ENCODE data around the gene LRMDA. TPM values are rescaled to one million over a fixed set of nuclear protein-coding genes. Genes with fewer than 3 reads are reported as not detected.

LRMDA gene
- total RNA-seq, 6 experiments from 2014 or later: 0.32 TPM; not detected in 5

DNA sequence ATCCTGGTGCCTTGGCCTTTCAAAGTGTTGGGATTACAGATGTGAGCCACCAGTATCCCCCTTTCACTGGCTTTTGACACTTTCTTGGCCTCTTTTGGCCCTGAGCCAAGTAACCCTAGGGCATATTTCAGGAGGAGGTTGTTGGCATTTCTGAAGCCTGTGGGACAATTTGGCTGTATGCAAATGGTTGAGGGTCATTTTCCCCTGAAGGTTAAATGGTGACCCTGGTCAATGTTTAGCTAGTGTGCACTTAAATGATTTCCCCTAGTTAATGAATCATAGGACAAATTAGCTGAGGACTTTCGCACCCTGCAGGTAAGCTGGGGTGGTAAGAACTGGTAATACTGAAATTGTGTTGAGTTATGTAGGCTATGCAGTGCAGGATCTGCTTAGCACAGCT lies 660.5 kb downstream of the LRMDA start:
- H3K9me3 Mint-ChIP-seq: no peaks in the 10 kb centered on the region; the same call in 1 of the 2 replicates
- TF ChIP-seq, protein P1, sequence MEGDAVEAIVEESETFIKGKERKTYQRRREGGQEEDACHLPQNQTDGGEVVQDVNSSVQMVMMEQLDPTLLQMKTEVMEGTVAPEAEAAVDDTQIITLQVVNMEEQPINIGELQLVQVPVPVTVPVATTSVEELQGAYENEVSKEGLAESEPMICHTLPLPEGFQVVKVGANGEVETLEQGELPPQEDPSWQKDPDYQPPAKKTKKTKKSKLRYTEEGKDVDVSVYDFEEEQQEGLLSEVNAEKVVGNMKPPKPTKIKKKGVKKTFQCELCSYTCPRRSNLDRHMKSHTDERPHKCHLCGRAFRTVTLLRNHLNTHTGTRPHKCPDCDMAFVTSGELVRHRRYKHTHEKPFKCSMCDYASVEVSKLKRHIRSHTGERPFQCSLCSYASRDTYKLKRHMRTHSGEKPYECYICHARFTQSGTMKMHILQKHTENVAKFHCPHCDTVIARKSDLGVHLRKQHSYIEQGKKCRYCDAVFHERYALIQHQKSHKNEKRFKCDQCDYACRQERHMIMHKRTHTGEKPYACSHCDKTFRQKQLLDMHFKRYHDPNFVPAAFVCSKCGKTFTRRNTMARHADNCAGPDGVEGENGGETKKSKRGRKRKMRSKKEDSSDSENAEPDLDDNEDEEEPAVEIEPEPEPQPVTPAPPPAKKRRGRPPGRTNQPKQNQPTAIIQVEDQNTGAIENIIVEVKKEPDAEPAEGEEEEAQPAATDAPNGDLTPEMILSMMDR (IDR thresholded peaks at IDR 0.05): no peak
- no peak for DNase-seq
- H3K27ac Mint-ChIP-seq: no peak overlapping the region
- no peaks in the 10 kb centered on the region for H3K36me3 Mint-ChIP-seq (ENCODE audit: low read depth)
- H3K4me3 Mint-ChIP-seq: no peak overlapping the region
- peaks cover 5% of the 10 kb centered on the region; the same call in 1 of the 2 replicates for H3K27me3 Mint-ChIP-seq (ENCODE audit: insufficient read depth)
- H3K4me1 Mint-ChIP-seq (ENCODE audit: low read depth): peaks cover 8% of the 10 kb centered on the region

DNA sequence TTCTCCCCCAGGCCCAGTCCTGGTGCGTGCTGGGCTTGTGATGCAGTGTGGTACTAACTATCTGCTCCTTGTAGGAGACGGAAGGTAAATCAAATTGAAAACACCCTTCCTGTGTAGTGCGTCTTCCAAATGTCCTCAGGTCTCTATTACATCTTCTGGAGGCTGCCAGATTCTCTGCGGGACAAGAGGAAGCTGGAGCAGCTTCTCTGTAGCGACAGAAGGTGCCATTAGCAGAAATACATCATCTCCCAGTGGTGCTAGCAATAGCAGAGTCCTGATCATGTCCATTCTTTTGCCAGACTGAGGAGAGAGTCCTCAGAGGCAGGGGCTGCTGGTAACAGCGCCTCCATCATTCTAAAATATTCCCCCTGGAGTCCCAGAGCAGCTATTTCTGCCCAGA lies 675.2 kb downstream of the LRMDA start:
- TF ChIP-seq, protein P1 (IDR thresholded peaks at IDR 0.05): no peak
- H3K27ac Mint-ChIP-seq: no peak overlapping the region
- no peaks in the 10 kb centered on the region; the same call in 1 of the 2 replicates for H3K27me3 Mint-ChIP-seq (ENCODE audit: insufficient read depth)
- H3K36me3 Mint-ChIP-seq (ENCODE audit: low read depth): peaks cover 19% of the 10 kb centered on the region
- peaks cover 38% of the 10 kb centered on the region for H3K4me1 Mint-ChIP-seq (ENCODE audit: low read depth)
- no peaks in the 10 kb centered on the region for H3K9me3 Mint-ChIP-seq
- no peak for DNase-seq
- H3K4me3 Mint-ChIP-seq: no peak overlapping the region

DNA sequence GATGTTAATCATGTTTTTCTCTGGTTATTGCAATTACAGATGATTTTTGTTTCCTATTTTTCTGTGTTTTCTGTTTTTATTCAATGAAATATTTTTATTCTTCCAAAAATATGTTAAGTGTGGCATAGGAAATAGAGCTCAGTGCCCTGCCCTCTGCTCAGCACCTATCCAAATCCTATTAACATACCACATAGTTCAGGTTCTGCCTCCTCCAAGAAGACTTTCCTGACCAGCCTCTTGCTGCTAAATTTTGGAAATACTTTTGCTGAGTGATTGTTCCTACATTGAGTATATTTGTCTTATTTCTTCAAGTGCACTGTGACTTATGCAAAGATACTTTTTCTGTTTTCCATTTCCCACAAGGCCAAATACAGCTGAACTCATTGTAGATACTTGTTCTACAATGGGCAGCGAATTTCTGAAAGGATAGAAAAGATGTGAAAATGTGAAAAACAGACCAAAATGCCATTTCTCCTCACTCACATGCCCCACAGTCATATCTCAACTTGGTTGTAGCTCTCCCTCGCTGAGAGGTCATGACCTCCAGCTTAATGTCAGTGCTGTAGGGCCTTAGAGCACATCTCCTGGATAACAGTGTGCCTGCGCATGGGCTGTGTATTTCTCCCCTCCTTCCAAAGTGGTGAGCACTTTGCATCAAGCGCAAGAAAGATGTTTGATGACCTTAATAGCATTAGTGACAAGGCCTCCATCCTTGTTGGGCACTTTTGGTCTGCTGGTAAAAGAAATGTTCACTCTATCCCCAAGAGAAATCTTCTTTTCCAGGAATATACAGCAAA lies 677.3 kb downstream of the LRMDA start:
- peaks cover 43% of the 10 kb centered on the region for H3K4me1 Mint-ChIP-seq (ENCODE audit: low read depth)
- TF ChIP-seq, protein P1 (IDR thresholded peaks at IDR 0.05): no peak
- H3K4me3 Mint-ChIP-seq: no peak overlapping the region
- peaks cover 19% of the 10 kb centered on the region for H3K36me3 Mint-ChIP-seq (ENCODE audit: low read depth)
- no peak for DNase-seq
- H3K27me3 Mint-ChIP-seq (ENCODE audit: insufficient read depth): no peaks in the 10 kb centered on the region; the same call in 1 of the 2 replicates
- H3K9me3 Mint-ChIP-seq: no peaks in the 10 kb centered on the region
- H3K27ac Mint-ChIP-seq: no peak overlapping the region

DNA sequence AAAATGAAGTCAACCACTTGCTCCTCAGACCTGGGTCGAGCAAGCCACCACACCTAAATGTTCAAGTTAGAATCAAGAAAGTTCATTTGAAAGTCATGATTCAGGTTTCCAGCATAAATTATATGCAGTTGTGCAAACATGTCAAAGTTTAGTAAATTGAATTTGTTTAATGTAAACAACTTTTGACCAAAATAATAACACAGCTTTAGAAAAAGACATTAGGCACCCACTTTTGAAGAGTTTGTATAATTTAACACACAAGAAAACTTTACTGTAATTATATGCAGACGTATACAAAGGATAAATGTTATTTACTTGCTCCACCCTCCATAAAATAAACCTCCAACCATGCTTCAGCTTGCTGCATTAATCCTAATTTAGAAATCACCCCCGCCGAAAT lies 680.0 kb downstream of the LRMDA start:
- TF ChIP-seq, protein P1 (IDR thresholded peaks at IDR 0.05): no peak
- Mint-ChIP-seq H3K4me1 (ENCODE audit: low read depth) (peaks cover 55% of the 10 kb centered on the region), H3K9me3 (no peaks in the 10 kb centered on the region), H3K4me3 (peak overlapping the region; percentile 59; the same call in 1 of the 2 replicates), H3K36me3 (ENCODE audit: low read depth) (peaks cover 19% of the 10 kb centered on the region), H3K27ac (no peak overlapping the region), H3K27me3 (ENCODE audit: insufficient read depth) (no peaks in the 10 kb centered on the region)
- DNase-seq: no peak

DNA sequence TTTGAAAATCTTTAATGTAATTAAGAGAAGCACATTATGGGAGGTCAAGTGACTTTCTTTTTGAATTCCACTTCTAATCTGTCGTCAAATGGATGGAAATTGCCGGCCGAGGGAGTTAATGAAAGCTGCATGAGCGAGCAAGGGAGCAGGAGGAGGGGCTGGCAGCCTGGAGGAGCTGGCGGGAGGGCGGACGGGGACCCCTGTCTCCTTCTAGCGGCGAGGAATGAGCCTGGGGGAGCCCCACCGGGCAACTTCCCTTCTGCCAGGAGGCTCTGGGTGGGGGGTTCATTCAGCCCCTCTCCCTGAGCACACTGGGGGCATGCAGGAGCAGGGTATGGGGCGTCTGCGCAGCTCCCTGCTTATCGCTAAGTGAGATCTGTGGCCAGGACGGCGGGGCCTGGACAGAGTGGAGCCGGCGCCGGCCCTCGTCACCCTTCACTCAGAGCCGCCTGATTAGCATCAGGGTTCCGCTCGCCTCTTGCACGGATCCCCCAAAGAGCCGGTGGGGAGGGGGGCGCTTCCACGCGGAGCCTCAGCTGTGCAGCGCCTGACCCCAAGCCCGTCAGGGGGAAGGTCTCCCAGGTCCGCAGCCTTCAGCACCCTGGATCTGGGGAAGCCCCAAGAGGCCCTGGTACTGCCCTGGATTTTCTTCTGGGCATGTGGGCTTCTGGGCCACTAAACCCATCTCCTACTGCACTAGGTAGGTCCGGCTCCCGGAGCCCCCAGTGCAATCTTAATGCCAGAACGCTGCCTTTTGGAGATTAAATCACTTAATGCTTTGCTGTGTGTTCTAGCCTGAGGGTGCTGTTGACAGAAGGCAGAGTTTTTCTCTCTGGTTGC lies 680.8 kb downstream of the LRMDA start:
- peak overlapping the region; percentile 59 for H3K4me3 Mint-ChIP-seq
- peak; percentile 57 for DNase-seq
- no peaks in the 10 kb centered on the region for H3K27me3 Mint-ChIP-seq (ENCODE audit: insufficient read depth)
- peak overlapping the region; percentile 58 for H3K27ac Mint-ChIP-seq
- H3K4me1 Mint-ChIP-seq (ENCODE audit: low read depth): peaks cover 61% of the 10 kb centered on the region
- H3K36me3 Mint-ChIP-seq (ENCODE audit: low read depth): peaks cover 19% of the 10 kb centered on the region
- H3K9me3 Mint-ChIP-seq: no peaks in the 10 kb centered on the region
- TF ChIP-seq, protein P1 (IDR thresholded peaks at IDR 0.05): no peak
